ENCODE results near the gene STARD3NL. TPM values are rescaled to one million over a fixed set of nuclear protein-coding genes. Genes with fewer than 3 reads are reported as not detected.

Gene STARD3NL, protein sequence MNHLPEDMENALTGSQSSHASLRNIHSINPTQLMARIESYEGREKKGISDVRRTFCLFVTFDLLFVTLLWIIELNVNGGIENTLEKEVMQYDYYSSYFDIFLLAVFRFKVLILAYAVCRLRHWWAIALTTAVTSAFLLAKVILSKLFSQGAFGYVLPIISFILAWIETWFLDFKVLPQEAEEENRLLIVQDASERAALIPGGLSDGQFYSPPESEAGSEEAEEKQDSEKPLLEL
- total RNA-seq: 10 to 100 TPM; 60.9 to 81.9 TPM

DNA sequence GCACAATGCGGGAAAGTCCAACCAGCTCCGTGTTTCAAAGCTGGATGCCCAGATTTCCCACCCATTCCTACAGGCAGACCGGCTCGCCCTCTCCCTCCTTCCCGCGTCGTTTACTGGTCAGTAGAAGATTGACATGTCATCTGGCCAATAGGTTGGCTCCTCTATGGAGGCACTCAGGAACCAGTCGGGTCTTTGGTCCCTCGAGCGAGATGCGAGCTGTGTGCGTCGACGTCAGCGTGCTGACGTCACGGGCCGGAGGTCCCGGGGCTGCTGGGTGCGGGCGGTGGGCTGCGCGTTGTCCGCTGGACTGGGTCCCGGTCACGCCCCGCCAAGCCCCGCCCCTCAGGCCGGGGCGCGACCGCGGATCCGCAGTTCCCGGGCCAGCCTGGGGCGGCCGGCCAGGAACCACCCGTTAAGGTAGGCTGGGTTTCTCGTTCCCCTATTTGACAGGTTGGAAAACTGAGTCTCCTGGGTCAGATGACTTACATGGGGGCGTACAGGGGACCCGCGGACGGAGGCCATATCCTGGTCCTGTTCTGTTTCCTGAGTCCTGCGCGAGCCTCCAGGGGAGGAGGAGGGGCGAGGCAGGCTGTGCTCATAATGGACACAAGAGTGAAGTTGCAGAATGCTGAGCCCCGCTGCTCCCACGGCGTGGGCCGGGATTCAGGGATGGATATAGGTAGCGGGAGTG is at the start of gene STARD3NL:
TSS of gene STARD3NL (plus strand) at position 242 of the 691 bp plus-strand sequence. CDS start 29,260 bp downstream, outside the sequence.

DNA sequence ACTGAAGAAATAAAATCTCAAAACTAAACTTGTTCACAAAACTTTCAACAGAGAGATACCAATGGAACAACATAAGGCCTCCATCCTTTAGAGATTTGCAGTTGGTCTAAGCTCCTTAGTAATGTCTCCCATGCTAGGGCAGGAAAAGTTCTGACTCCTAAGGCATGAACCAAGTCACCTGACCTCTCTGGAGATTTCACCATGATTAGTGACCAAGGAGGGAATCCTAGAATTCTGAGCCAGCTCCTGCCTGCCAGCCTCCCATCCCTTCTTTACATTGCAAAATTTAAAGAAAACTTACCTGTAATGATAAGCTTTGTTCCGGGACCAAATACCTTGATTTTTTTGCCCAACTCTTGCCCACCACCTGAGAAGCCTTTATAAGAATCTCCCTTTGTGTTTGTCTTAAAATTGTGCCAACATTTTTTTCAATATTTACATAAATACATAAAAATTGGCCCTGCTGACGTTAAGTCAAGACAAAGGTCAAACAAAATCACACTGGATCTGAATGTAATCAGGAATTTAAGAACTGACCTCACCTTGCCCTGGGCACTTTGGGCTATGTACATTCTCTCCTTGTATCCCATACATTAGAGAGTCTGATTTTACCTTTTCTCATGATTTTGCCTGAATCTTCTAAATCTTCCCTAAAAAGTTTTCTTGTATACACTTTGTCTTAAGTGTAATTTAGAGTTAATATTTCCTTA is 95.4 kb downstream of the STARD3NL start, which contains the start of gene TARP:
TSS of gene TARP (minus strand) at position 351 of the 710 bp plus-strand sequence.

Small RNA genes within 50 kb of the gene (small RNA-seq; reads per million reads assigned to genes)
- 0 reads per million in 2 donors for gene TRGJ1
- 0 reads per million in 2 donors for gene TRGJ2
- 0 reads per million in 2 donors for gene TRGJP
- 0 reads per million in 2 donors for gene TRGJP1
- gene TRGJP2: 0 reads per million in 2 donors

Data from melanocyte of skin (primary cell).